ENCODE data around the gene MN1. TPM values are rescaled to one million over a fixed set of nuclear protein-coding genes. Genes with fewer than 3 reads are reported as not detected.

Gene MN1
- total RNA-seq, 1 donor: 55.9 TPM

GRCh38 chr22:27715106-27715505, 86.5 kb downstream of the MN1 start:
- no peak for TF ChIP-seq CTCF (IDR thresholded peaks at IDR 0.05; ENCODE audit: insufficient read depth, low read length)
- no peak overlapping the region for H3K4me3 ChIP-seq (ENCODE audit: low read depth, low read length)
- DNase-seq (ENCODE audit: low read depth): no peak

- H3K4me3 ChIP-seq (ENCODE audit: low read depth, low read length): no peak overlapping the region
- peak; percentile 46 for DNase-seq (ENCODE audit: low read depth)
- TF ChIP-seq CTCF (IDR thresholded peaks at IDR 0.05; ENCODE audit: insufficient read depth, low read length): no peak
Measured at GRCh38 chr22:27714068-27714467, 87.5 kb downstream of the MN1 start.

- H3K4me3 ChIP-seq (ENCODE audit: low read depth, low read length): no peak overlapping the region
- no peak for TF ChIP-seq CTCF (IDR thresholded peaks at IDR 0.05; ENCODE audit: insufficient read depth, low read length)
- DNase-seq (ENCODE audit: low read depth): no peak
Measured at GRCh38 chr22:27713461-27713860, 88.1 kb downstream of the MN1 start.

- DNase-seq (ENCODE audit: low read depth): no peak
- TF ChIP-seq CTCF (IDR thresholded peaks at IDR 0.05; ENCODE audit: insufficient read depth, low read length): no peak
- H3K4me3 ChIP-seq (ENCODE audit: low read depth, low read length): no peak overlapping the region
Measured at GRCh38 chr22:27711756-27712155, 89.8 kb downstream of the MN1 start.

- no peak for DNase-seq (ENCODE audit: low read depth)
- no peak for TF ChIP-seq CTCF (IDR thresholded peaks at IDR 0.05; ENCODE audit: insufficient read depth, low read length)
Measured at GRCh38 chr22:27711012-27711411, 90.5 kb downstream of the MN1 start.

GRCh38 chr22:27709919-27710675, 91.5 kb downstream of the MN1 start:
- no peak overlapping the region for H3K4me3 ChIP-seq (ENCODE audit: low read depth, low read length)
- no peak for DNase-seq (ENCODE audit: low read depth)
- TF ChIP-seq CTCF (IDR thresholded peaks at IDR 0.05; ENCODE audit: insufficient read depth, low read length): no peak

More at GRCh38 chr22:27711012-27711411, 90.5 kb downstream of the MN1 start:
- H3K4me3 ChIP-seq (ENCODE audit: low read depth, low read length): no peak overlapping the region

- no peak overlapping the region for H3K4me3 ChIP-seq (ENCODE audit: low read depth, low read length)
- DNase-seq (ENCODE audit: low read depth): no peak
- no peak for TF ChIP-seq CTCF (IDR thresholded peaks at IDR 0.05; ENCODE audit: insufficient read depth, low read length)
Measured at GRCh38 chr22:27706489-27706888, 95.1 kb downstream of the MN1 start.
